HUES64 (cell line): ENCODE results near the gene TAOK3.
"Not testable (repeated sequence)": the region's sequence is repeated elsewhere in the genome, so short reads cannot be mapped to it uniquely, and the experiment has no call there.

Experiments
- H3K27ac ChIP-seq: 2 replicates; pipeline ENCODE4 v1.7.0; 2013; ENCODE audit warnings: low read depth, low read length, inconsistent platforms
- H3K27me3 ChIP-seq: 2 replicates; pipeline ENCODE4 v1.6.1; 2013; ENCODE audit warnings: mild to moderate bottlenecking, low read length; ENCODE audit not compliant: insufficient read depth
- H3K36me3 ChIP-seq: 2 replicates; pipeline ENCODE4 v1.6.1; 2013; ENCODE audit warnings: mild to moderate bottlenecking, low read length; ENCODE audit not compliant: insufficient read depth
- H3K4me1 ChIP-seq: 2 replicates; pipeline ENCODE4 v1.6.1; 2013; ENCODE audit warnings: mild to moderate bottlenecking, low read length, moderate library complexity; ENCODE audit not compliant: insufficient read depth
- H3K4me3 ChIP-seq: 2 replicates; pipeline ENCODE4 v1.5.1; 2013; ENCODE audit warnings: mild to moderate bottlenecking, low read length, moderate library complexity
- H3K9ac ChIP-seq: 2 replicates; pipeline ENCODE4 v1.6.1; 2013; ENCODE audit warnings: mild to moderate bottlenecking, low read depth, low read length
- H3K9me3 ChIP-seq: 2 replicates; pipeline ENCODE4 v1.6.1; 2013; ENCODE audit warnings: low read depth, low read length; ENCODE audit not compliant: insufficient read depth
- WGBS: fragments of 150-250, 120-280 bp; methylation state at CpG from one replicate; pipeline ENCODE4 v1.1.7; 2013; ENCODE audit warnings: missing lambda C conversion rate; 5-methylcytosine and 5-hydroxymethylcytosine counted together

TAOK3 gene

DNA sequence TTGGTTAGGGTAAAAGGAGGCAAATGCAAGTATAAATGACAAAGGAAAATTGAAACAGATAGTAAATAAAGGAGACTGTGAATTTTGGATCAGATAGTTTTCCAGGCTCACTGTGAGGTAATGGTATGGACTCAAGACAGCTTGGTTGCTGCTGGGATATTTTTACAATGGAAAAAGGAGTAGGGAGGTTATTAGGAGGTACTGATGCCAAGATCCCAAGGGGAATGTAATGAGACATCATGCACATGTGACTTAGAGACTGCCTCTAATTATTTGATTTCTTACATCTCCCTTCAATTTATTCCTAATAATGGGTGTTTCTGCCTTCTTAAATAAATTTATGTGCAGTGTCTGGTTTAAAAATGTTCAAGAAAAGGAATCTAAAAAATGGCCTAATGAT lies 56.9 kb downstream of the TAOK3 start:
- Histone ChIP-seq H3K27ac (no peak overlapping the region), H3K4me1 (no peaks in the 10 kb centered on the region), H3K4me3 (no peak overlapping the region), H3K9ac (no peak overlapping the region), H3K36me3 (no peaks in the 10 kb centered on the region), H3K27me3 (no peaks in the 10 kb centered on the region), H3K9me3 (no peaks in the 10 kb centered on the region)

DNA sequence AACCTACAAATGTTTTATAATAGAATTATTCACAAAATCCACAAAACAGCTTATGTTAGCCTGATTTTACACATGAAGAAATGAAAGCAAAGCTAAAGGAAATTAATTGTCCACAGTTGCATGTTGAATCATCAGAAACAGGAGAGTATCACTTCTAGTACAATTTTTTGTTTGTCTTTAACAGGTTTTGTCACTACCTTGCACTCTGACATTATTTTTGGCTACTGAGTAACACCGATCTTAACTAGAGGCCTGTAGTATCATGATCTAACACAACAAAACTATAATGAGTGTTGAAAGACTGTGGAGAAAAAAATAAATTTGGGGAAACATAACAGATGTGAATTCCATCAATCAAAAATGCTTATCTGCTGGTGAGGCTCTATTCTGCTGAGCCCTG lies 60.1 kb downstream of the TAOK3 start:
- Histone ChIP-seq H3K4me3 (no peak overlapping the region), H3K9ac (no peak overlapping the region)
- 100% methylated on average over 1 of the region's 1 CpG for WGBS

DNA sequence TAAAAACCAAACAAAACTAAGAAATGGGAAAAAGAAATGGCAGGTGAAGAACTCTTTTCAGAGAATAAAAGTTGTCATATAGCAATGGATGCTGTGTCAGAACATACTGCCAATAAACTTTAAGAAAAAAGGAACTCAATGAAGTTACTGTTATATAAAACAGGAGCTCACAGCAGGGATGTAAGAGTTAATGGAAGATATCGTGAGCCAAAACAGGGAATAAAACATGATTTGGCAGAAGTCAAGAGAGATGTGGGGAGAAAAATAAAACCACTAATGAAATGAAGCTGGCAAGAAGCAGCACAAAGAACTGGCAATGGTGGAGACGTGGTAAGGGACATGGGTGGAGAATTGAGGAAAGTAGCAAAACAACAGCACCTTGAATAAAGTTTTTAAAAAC lies 61.0 kb downstream of the TAOK3 start:
- no peak overlapping the region for H3K4me3 ChIP-seq
- H3K4me1 ChIP-seq: 0 out of 2 replicates have a peak, but pooled peaks cover 4% of the 10 kb centered on the region
- no peaks in the 10 kb centered on the region for H3K36me3 ChIP-seq
- WGBS: 84% methylated on average over 2 of the region's 2 CpGs
- H3K27me3 ChIP-seq: no peaks in the 10 kb centered on the region
- H3K9me3 ChIP-seq: no peaks in the 10 kb centered on the region
- H3K27ac ChIP-seq: no peak overlapping the region
- H3K9ac ChIP-seq: no peak overlapping the region

More for the DNA sequence above, 60.1 kb downstream of the TAOK3 start:
- Histone ChIP-seq H3K4me1 (0 out of 2 replicates have a peak, but pooled peaks cover under 1% of the 10 kb centered on the region), H3K36me3 (no peaks in the 10 kb centered on the region), H3K27me3 (no peaks in the 10 kb centered on the region), H3K27ac (no peak overlapping the region), H3K9me3 (no peaks in the 10 kb centered on the region)

DNA sequence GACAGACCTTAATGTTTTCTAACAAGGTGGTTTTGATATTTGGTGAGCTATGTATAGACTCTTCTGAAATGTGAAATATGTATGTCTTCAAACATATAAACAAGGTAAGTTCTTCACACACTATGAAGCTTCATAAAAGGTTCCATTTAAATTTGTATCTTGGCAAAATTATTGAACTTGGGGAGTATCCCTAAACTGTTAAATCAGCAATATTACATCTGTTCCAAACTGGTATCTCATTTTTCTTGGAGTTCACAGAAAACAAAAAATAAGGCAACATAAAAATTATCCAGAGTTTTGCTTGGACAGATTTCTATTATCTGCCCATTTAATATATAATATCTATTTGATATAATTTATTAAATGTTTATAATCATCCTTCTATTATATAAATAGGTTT lies 62.4 kb downstream of the TAOK3 start:
- Histone ChIP-seq H3K9me3 (no peaks in the 10 kb centered on the region), H3K27ac (no peak overlapping the region), H3K36me3 (no peaks in the 10 kb centered on the region), H3K9ac (no peak overlapping the region), H3K27me3 (no peaks in the 10 kb centered on the region), H3K4me3 (no peak overlapping the region), H3K4me1 (0 out of 2 replicates have a peak, but pooled peaks cover 4% of the 10 kb centered on the region)

DNA sequence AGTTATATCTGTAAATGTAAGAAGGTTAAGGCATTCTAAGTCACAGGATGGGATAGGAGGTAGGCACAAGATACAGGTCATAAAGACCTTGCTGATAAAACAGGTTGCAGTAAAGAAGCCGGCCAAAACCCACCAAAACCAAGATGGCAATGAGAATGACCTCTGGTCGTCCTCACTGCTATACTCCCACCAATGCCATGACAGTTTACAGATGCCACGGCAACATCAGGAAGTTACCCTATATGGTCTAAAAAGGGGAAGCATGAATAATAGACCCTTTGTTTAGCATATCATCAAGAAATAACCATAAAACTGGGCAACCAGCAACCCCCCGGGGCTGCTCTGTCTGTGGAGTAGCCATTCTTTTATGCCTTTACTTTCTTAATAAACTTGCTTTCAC lies 64.7 kb downstream of the TAOK3 start:
- H3K27me3 ChIP-seq, H3K9me3 ChIP-seq, H3K4me1 ChIP-seq, H3K36me3 ChIP-seq, H3K27ac ChIP-seq, H3K9ac ChIP-seq, H3K4me3 ChIP-seq: not testable (repeated sequence)
- 96% methylated on average over 4 of the region's 4 CpGs for WGBS

DNA sequence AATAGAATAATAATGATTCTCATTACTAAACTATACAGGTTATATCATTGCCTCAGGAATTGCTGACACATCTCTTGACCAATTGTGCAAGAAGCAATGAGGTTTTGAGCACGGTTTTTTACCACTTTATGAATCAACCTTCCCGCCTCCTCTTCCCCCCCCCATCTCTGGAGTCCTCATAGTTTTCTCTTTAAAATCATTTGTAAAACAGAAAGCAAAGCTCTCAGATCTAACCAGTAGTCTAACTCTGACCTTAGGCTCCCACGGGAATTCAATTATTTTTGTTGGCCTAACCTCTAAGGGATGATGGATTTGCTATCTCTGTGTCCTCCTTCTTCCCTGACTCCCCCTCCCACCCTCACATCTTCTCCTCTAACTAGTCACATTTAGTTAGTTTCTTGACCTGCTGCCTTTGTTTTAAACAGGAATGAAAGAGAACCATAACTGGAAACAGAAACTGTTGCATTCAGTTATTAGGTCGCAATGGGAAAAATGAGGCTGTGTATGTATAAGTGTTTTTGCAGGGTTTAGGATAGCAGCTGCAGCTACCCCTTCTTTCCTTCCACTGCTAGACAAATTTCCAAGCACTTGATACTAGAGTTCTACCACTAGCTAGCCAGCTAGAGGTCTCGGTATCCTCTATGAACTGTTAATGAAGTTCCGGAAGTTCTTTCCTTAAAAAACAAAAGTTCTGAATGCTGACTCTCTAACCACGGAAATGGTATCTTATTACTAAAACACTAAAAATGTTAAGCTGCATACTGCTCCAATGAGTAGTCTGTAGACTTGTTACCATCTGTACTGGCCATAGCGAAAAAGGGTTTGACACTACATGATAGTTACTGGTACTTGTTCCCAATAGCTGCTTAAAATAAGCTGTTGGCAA lies 65.4 kb downstream of the TAOK3 start:
- 0 out of 2 replicates have a peak, but pooled peaks cover 4% of the 10 kb centered on the region for H3K4me1 ChIP-seq
- WGBS: 90% methylated on average over 8 of the region's 8 CpGs
- no peaks in the 10 kb centered on the region for H3K36me3 ChIP-seq
- no peak overlapping the region for H3K9ac ChIP-seq
- H3K27ac ChIP-seq: no peak overlapping the region
- H3K27me3 ChIP-seq: no peaks in the 10 kb centered on the region
- no peaks in the 10 kb centered on the region for H3K9me3 ChIP-seq
- no peak overlapping the region for H3K4me3 ChIP-seq

DNA sequence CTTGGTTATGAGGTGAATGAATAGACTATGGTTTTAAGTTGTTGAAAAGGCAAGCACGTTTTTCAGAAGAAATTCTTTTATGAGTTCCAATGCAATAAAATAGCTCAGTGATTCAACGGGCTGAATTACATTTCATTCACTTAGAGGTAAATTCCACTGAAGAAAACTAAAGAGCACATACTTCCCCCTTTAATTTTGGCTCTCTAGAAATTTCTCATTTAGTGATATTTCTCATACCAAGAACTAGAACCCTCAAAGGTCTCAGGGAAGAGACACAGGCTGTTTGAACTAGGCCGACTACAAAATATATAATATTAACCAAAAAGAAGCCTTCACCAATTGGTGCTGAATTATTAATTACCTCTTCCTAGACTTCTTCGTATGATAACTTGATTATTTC lies 68.6 kb downstream of the TAOK3 start:
- no peak overlapping the region for H3K27ac ChIP-seq
- WGBS: 89% methylated on average over 4 of the region's 4 CpGs

DNA sequence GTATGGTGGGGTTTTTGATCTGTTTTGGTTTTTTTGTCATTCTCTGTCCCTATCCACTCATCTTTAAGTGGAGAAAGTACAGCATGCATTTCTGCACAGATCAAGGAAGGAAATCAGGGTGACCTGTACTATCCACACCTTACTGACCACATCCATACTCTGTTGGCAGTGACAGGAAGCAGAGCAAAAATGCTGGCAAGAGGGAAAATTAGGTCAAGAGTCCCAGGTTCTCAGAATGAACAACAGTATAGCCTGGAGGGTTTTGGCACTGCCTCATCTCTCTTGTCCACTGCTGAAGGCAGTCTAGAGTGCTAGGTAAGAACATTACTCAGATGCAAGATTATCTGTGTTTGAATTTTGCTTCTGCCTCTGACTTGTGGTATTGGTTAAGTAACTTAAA lies 70.7 kb downstream of the TAOK3 start:
- no peak overlapping the region for H3K9ac ChIP-seq
- H3K27me3 ChIP-seq: no peaks in the 10 kb centered on the region
- H3K4me3 ChIP-seq: no peak overlapping the region
- no peaks in the 10 kb centered on the region for H3K36me3 ChIP-seq
- H3K9me3 ChIP-seq: no peaks in the 10 kb centered on the region
- no peak overlapping the region for H3K27ac ChIP-seq
- H3K4me1 ChIP-seq: 0 out of 2 replicates have a peak, but pooled peaks cover 6% of the 10 kb centered on the region

More for the DNA sequence above, 68.6 kb downstream of the TAOK3 start:
- H3K36me3 ChIP-seq: no peaks in the 10 kb centered on the region
- no peaks in the 10 kb centered on the region for H3K9me3 ChIP-seq
- H3K9ac ChIP-seq: no peak overlapping the region
- H3K27me3 ChIP-seq: no peaks in the 10 kb centered on the region
- H3K4me1 ChIP-seq: 0 out of 2 replicates have a peak, but pooled peaks cover 10% of the 10 kb centered on the region
- H3K4me3 ChIP-seq: no peak overlapping the region

DNA sequence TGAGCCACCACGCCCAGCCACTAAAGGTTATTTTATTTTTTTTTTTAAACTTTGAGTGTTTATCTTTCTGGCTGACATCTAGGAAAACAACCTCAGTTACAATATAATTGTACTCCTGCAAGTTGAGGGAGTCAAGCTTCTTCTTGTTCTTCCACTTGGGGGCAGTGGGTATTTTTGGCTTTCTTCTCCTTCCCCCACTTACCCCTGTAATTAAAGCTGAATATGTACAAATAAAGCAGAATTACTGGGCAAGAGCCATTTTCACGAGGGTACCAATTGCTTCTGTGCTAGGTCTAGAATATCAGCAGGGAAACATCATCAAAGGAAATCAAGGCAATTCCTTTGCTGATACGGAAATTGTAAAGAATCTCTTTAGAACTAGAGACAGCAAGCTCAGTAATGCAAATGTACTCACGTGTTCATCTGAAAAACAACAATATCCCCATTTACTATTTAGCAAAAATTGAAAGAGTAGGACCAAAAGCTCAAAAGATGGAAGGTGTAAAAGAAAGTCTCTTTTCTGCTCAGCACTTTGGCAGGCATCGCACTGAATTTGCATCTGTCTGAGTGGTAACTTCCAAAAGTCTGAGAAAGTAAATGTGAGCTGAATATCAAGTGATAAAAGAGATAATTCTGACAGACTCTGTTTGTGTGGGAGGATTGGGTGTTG lies 72.8 kb downstream of the TAOK3 start:
- WGBS: 79% methylated on average over 5 of the region's 5 CpGs
- Histone ChIP-seq H3K4me3 (no peak overlapping the region), H3K27ac (no peak overlapping the region), H3K36me3 (no peaks in the 10 kb centered on the region), H3K4me1 (0 out of 2 replicates have a peak, but pooled peaks cover 6% of the 10 kb centered on the region), H3K9ac (no peak overlapping the region), H3K9me3 (no peaks in the 10 kb centered on the region), H3K27me3 (no peaks in the 10 kb centered on the region)

DNA sequence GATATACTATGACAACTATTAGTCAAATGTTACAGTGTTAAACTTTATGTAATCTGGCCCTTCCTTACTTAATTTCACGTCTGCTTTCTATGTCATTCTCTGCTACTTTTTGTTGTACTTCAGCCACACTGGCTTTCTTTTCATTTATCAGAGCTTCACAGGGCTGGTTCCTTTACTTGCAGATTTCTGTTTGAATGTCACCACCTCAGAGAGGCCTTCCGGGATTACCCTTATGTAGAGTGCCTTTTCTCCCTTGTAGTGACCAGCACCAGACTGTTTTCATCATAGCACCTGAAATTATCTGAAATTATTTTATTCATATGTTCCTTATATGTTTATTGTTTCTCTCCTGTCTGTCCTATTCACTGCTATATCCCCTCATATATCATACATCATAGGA lies 75.4 kb downstream of the TAOK3 start:
- no peak overlapping the region for H3K9ac ChIP-seq
- WGBS: 83% methylated on average over 2 of the region's 2 CpGs
- H3K27me3 ChIP-seq: no peaks in the 10 kb centered on the region
- H3K4me3 ChIP-seq: no peak overlapping the region
- H3K27ac ChIP-seq: no peak overlapping the region
- H3K9me3 ChIP-seq: no peaks in the 10 kb centered on the region
- 0 out of 2 replicates have a peak, but pooled peaks cover 6% of the 10 kb centered on the region for H3K4me1 ChIP-seq
- H3K36me3 ChIP-seq: no peaks in the 10 kb centered on the region

DNA sequence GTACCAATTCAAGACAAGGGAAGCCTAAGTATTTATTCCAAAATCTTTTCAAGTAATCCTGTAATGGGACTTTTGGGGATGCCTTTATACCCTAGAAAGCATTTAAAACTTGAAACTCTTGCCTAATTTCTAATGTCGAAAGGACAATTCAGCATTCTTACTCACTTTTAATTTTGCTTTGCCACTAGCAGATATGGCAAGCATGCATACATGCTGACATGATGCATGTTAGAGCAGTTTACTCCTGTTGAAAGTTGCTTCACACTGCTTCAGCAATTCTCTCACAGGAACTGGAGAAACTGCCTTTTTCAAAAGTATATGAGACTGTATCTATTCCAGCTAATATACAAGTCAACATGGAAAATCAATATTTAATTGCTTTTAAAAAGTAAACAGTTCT lies 79.9 kb downstream of the TAOK3 start:
- WGBS: 91% methylated on average over 1 of the region's 1 CpG

More for the DNA sequence above, 79.9 kb downstream of the TAOK3 start:
- H3K4me1 ChIP-seq: no peaks in the 10 kb centered on the region
- no peak overlapping the region for H3K9ac ChIP-seq
- no peaks in the 10 kb centered on the region for H3K36me3 ChIP-seq
- H3K4me3 ChIP-seq: no peak overlapping the region
- no peaks in the 10 kb centered on the region for H3K9me3 ChIP-seq
- no peak overlapping the region for H3K27ac ChIP-seq
- H3K27me3 ChIP-seq: no peaks in the 10 kb centered on the region
